Measurements from ENCODE around the gene MACROD2. TPM values are rescaled to one million over a fixed set of nuclear protein-coding genes. Genes with fewer than 3 reads are reported as not detected.

The MACROD2 gene
- total RNA-seq, 2 donors from 2014 or later = 0.94 to 10.4 TPM

GRCh38 chr20:16049529-16050093 is 2054.3 kb downstream of the MACROD2 start:
- Histone ChIP-seq H3K36me3 (no peaks in the 10 kb centered on the region), H3K4me1 (no peaks in the 10 kb centered on the region), H3K9me3 (no peaks in the 10 kb centered on the region), H3K27ac (no peak overlapping the region), H3K27me3 (no peaks in the 10 kb centered on the region), H3K4me3 (no peak overlapping the region)
- no peak for DNase-seq (ENCODE audit: low spot score)
- no peak for TF ChIP-seq CTCF (IDR thresholded peaks at IDR 0.05)

DNA sequence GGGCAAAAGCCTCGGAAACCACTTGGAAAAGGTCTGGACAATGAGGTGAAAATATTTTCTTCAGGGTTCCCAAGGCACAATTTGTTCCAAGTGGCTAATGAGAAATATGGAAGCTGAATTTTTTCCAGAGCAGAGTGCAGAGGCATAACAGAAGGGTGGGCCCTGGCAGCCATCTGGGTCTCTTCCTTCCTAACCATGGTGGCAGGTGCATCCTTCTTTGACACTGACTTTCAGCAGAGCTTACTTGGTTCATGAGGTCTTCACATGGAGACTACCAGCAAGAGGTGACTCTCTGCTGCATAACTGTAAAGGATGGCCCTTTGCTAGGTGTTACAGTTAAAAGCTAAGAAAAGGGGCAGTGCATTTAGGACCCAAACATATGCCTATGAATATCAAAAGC is 2055.1 kb downstream of the MACROD2 start:
- Histone ChIP-seq H3K9me3 (no peaks in the 10 kb centered on the region), H3K27ac (no peak overlapping the region), H3K36me3 (no peaks in the 10 kb centered on the region), H3K4me3 (no peak overlapping the region), H3K4me1 (no peaks in the 10 kb centered on the region), H3K27me3 (no peaks in the 10 kb centered on the region)
- TF ChIP-seq CTCF (IDR thresholded peaks at IDR 0.05) = no peak
- no peak for DNase-seq (ENCODE audit: low spot score)

DNA sequence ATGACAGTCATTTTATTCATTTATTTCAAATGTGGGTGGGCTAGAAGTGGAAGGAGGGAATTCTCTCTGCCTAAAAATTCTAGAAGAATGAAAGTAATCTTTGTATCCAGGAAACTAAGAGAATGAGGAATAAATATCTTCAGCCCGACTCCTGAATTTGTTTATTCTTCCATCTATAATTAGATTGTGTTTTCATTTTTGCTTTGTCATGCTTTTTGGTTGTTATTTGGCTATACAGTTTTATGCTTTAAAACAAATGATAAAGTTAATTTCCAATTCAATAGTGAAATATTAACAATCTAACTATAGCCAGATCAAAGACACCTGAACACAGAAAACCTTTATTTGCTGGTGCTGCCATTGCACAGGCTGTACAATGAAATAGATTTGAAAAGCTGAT is 2056.7 kb downstream of the MACROD2 start:
- Histone ChIP-seq H3K27me3 (no peaks in the 10 kb centered on the region), H3K4me1 (no peaks in the 10 kb centered on the region), H3K27ac (no peak overlapping the region), H3K36me3 (no peaks in the 10 kb centered on the region), H3K4me3 (no peak overlapping the region), H3K9me3 (no peaks in the 10 kb centered on the region)
- no peak for TF ChIP-seq CTCF (IDR thresholded peaks at IDR 0.05)
- no peak for DNase-seq (ENCODE audit: low spot score)

DNA sequence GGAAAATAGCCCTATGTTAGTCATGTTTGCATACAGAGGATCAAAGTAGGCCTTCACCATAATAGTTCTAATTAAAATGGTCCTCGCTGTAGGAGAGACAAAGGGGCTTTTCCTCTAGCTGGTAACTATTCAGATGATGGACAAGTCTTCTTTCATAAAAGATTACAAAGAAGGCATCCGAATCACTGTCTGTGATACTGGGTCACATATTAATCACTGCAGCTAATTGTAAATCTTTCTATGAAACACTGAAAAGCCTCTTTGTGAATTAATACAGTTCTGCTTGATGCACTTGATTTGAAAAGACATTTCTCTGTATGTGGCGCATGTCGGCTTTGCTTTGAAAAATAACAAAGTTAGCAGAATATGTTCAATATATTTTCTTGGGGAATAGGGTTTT is 2057.1 kb downstream of the MACROD2 start:
- DNase-seq (ENCODE audit: low spot score) = no peak

DNA sequence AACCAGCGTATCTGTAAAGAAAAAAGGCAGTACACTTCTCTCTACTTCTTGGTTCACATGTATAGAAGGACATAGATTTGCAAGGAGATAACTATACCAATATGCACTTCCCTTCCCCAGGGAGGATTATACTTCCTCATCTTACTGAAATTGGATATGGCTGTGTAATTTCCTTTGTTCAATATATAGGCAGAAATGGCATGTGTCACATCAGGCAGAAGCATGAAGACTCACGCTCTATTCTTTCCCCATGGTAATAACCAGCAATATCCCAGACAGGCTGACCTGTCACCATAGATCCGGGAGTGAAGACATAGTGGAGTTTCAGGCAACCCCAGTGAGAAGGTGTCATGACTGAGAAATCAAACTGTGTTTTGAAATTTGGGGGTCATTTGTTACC is 2059.7 kb downstream of the MACROD2 start:
- H3K27ac ChIP-seq = no peak overlapping the region
- no peak for TF ChIP-seq CTCF (IDR thresholded peaks at IDR 0.05)
- H3K27me3 ChIP-seq = no peaks in the 10 kb centered on the region
- no peak overlapping the region for H3K4me3 ChIP-seq
- no peak for DNase-seq (ENCODE audit: low spot score)
- no peaks in the 10 kb centered on the region for H3K4me1 ChIP-seq
- no peaks in the 10 kb centered on the region for H3K9me3 ChIP-seq
- no peaks in the 10 kb centered on the region for H3K36me3 ChIP-seq

More for the DNA sequence above, 2057.1 kb downstream of the MACROD2 start:
- Histone ChIP-seq H3K4me3 (no peak overlapping the region), H3K36me3 (no peaks in the 10 kb centered on the region), H3K27ac (no peak overlapping the region), H3K4me1 (no peaks in the 10 kb centered on the region), H3K27me3 (no peaks in the 10 kb centered on the region), H3K9me3 (no peaks in the 10 kb centered on the region)
- TF ChIP-seq CTCF (IDR thresholded peaks at IDR 0.05) = no peak

- no peaks in the 10 kb centered on the region for H3K36me3 ChIP-seq
- H3K4me3 ChIP-seq = no peak overlapping the region
- DNase-seq (ENCODE audit: low spot score) = no peak
- H3K9me3 ChIP-seq = no peaks in the 10 kb centered on the region
- no peaks in the 10 kb centered on the region for H3K4me1 ChIP-seq
- no peak overlapping the region for H3K27ac ChIP-seq
- H3K27me3 ChIP-seq = no peaks in the 10 kb centered on the region
- no peak for TF ChIP-seq CTCF (IDR thresholded peaks at IDR 0.05)
These were observed 2062.3 kb downstream of the MACROD2 start for GRCh38 chr20:16057651-16058050.

Data from right atrium auricular region (tissue), 2 donors.